Ramos (cell line): ENCODE data around the gene PITPNM2.
"Not testable (repeated sequence)": the region's sequence is repeated elsewhere in the genome, so short reads cannot be mapped to it uniquely, and the experiment has no call there.

Source experiments
- in situ Hi-C: fragments of 300-500 bp; cut with MboI; formaldehyde crosslinking; loops from one replicate; pipeline ENCODE4 v1.14.3; 2022; ENCODE audit warnings: low sequenced_read_pairs; ENCODE audit not compliant: unreplicated experiment

Gene PITPNM2

DNA sequence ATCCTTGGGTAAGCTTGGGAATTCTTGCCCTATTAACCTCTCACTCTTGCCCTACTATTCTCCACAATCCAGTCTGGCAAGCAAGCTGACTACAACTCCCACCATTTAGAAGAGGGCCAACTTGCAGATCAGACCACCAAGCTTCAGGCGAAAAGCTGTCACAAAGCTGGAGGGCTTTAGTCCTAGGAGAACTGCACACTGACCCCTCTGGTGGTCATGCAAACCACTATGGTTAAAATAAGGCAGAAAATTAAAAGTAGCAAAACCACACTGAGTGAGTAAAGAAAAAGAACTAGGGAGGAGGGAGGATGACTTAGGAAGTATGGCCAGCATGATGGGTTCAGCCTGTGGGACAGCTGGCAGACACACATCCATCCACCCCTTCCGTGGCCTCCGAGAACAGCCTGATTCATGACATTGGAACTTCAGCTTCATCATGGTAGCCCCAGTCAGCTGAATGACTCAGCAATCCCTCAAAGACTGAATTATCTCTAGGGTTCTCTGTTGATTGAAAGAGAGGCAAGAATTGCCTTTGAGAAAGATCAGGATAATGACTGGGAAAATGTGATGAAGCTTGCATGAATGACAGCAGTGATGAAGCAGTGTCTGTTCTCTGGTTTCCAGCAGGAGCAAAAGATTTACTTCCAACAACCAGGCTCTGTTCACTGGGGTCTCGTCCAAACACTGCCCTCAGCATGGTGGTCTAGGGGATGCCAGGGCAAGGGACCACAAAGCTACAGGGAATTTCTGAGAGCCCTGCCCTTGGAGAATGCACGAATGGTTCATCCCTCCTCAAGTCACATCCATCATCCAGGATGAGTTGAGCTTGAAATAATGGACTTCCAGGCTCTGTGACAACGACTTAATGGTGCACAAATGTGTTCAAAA, 24.4 kb downstream of the PITPNM2 start:
- in situ Hi-C loops, result loop anchor here (25.0 kb wide), 1 partner anchor 1114 kb away; the partner anchor contains the start of gene BCL7A

DNA sequence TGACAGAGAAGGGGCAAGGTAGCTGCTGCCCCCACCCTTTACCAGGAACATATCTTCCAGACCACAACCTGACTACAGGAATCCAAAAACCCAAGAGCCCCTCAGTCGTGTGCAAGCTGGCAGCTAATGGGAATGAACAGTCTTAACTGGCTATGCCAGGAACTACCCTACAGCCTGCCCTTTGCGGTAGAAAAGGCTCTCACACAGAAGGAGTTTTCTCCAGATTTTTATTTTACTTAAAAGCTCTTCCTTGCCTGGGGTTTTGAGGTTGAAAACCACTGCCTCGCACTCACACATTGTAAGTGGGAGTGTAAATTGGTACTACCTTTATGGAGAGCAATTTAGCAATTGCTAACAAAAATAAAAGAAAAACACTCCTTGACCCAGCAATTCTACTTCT, 28.3 kb downstream of the PITPNM2 start:
- in situ Hi-C loops, result no loop called here

DNA sequence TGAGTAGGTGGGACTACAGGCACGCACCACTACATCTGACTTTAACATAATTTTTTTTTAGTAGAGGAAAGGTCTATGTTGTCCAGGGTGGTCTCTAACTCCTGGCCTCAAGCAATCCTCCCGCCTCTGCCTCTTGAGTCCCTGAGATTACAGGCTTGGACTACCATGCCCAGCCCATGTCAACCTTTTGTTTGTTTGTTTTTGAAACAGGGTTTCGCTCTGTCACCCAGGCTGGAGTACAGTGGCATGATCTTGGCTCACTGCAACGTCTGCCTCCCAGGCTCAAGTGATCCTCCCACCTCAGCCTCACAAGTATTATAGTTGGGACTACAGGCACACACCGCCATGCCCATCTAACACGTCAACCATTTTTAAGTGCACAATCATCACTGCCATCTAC, 29.2 kb downstream of the PITPNM2 start:
- in situ Hi-C loops, result no loop called here

DNA sequence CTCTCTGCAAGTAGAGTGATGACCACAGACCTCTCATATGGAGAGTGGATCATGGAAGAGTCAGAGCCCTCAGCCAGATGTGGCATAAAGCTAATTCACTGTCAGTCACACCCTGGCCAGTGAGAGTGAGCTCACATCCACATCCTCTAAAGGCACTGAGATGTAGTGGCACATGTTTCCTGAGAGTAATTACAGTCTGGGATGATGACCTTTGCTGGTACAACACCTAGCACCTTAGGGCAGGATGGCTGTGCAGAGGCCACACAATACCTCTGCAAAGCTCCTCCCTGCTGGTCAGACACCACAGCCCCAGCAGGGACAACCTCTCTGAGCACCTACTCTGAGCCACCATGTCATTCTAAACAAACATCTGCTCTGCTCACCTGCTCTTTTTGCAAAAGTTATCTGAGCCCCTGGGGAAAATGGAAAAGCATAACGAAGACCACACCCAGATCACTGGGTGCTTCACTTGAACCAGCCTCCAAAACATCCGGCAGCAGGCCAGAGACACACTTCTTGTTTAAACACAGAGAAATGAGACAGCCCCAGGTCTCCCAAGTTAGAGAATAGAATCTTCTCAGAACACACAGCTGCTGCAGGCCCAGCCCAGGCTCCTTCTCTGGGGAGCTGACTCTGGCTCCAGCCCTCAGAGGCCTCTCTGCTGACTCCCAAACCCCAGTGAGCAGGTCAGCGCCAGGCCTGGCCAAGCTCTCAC, 30.3 kb downstream of the PITPNM2 start:
- in situ Hi-C loops, result no loop called here

DNA sequence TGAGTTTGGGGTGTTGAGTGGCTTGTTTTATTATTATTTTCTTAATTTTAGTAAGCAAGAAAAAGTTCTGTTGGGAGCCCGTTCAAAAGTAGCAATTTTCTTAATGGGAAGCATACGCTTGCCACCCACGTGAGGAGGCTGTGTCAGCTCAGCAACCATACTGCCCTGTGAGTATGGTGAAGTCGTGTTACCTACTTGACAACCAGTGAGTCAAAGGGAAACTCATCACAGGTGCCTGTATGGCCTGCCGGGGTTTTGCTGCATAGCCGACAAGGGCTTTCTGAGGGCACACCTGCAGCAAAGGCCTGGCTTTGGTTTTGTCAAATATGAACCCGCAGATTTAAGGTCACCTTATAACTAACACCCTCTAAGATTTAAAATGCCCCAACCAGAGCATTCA, 31.1 kb downstream of the PITPNM2 start:
- in situ Hi-C loops, result no loop called here

DNA sequence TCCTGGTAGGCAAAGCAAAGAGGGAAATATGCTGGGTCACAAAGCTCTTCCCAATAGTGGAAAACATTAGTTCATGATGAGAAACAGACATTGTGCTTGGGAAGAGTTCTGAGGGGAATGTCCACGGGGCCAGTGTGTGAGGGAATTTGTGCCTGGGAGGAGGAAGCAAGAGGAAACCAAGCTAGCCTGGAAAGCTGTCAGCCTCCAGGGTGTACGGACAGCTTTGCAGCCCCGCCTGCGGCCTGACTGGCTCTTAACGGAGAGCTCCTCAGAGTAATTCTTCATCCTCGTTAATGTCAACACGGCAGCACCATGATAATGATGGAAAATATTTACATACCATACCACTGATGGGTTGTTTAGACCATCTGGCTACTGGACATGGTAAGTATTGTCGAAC, 32.4 kb downstream of the PITPNM2 start:
- in situ Hi-C loops, result no loop called here

DNA sequence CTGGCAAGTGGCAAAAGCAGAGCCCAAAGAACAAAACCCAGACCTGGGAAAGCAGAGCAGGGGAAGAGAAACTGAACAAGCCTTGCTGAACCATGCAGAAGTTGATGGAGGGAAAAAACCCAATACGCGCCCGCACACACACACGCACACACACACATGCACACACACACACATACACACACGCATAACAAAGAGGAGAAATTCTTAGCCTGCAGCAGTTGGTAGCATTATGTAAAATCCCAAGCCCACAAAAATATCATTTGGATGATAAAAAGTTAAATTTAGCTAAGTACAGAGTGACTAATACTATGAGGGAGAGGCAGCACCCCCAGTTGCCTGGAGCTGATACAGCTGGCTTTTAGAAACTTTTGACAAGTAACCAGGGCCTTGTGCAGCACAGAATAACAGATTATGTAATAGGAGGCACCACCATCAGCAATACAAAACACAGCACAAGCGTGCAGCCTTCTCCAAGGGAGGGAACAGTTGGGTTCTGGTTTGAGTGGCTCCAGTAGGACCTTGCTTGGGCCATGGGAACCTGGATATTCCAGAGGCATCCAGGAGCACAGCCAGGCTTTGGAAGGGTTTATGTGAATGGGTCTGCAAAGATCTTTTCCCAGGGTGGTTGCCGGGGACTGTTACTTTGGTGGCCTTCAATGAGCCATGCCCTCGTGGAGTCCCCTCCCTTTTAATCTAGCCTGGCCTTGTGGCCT, 35.3 kb downstream of the PITPNM2 start:
- in situ Hi-C loops, result no loop called here

DNA sequence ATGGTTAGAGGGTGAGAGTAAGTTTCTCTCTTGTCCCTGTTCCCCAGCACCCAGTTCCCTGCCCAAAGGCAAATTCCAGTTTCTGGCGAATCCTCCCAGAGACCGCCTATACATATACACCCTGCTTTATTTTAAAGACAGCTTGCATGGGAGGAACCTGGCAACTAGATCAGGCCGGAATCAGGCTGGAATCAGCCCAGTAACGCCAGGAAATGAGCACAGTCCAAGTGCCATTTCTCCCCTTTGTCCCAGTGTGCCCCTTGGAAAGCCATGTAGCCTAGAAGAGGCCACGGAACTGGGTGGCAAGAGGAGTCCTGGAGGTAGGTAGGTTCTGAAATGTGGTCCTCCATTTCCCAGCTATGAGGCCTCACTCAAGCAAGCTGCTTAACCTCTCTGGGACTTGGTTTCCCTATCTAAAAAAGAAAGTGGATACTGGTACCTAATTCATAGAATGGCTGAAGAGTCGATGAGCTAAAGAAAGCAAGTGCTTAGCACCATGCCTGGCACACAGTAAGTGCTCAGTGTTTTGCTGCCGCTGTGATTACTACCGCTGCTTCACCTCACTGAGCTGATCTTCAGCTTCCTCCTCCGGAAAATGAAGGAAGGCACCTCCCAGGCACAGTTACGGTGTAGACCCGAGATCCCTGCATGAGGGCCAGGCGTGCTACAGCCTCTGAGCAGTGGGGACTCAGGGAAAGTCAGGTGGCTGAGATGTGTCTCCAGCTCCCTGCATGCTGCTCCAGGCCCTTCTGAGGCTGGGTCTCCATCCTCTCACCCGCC, 36.4 kb downstream of the PITPNM2 start:
- in situ Hi-C loops, result no loop called here

DNA sequence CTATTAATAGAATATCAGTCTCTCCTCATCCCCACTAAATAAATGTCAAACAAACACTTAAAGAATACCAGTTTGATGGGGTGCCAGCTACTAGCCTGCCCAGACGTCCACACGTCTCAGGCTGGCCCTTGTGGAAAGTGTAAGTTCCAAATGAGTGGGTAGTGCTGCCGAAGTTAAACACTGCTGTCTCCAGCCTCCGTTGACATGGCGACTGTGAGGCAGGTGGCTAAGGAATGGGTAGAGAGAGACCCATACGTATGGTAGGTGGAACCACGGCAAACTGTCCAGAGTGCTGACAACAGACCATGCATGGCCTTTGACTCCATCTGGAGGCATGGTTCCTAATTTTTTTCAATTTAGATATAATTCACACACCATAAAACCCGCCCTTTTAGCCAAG, 37.9 kb downstream of the PITPNM2 start:
- in situ Hi-C loops, result no loop called here

DNA sequence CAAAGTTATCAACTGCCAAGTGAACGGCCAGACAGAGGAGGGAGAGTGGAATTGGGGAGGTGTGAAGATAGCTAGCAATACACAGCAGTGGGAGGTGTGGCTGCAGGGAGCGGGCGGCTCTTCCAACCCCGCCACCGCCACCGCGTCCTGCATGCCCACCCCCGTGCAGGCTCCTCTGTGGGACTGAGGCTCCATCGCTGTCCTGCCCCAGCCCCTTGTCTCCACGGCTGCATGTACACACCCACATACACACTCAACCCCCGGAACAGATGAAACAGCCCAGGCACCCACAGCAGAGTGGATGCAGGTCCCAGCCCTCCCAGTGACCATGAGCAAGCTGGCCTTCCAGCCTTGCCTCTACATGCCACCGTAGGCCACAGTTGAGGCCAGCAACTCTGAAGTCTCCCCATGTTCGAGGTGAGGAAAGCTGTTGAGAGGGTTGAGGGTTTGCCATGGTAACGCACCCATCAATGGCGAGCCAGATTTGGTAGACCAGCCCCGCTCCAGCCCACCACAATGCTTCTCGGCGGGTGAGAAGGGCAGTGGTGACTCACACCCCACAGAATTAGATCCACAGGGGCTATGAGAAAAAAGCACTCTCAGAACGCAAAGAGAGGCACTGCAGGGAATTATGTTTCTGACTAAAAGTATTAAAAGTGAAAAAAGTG, 39.3 kb downstream of the PITPNM2 start:
- in situ Hi-C loops, result no loop called here

DNA sequence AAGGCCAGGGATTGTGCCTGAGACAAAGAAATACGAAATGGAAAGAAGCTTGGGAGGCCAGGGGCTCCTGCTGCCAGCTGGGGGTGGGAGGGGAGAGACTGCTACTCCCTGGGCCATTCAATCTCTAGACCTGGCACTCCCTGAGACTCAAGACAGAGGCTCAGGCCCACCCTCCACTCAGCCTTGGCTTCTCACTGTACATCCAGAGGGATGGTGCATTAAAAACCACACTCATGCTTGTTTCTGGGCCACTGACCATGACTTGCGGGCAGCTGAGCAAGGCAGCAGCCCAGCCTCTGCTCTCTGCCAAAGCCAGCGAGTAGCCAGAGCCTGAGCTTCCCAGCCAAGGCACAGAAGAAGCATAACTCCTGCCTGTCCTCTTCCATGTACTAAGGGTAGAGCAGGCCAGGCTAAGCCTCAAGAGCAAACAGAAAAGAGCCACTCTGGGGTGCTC, 41.5 kb downstream of the PITPNM2 start:
- in situ Hi-C loops, result no loop called here

DNA sequence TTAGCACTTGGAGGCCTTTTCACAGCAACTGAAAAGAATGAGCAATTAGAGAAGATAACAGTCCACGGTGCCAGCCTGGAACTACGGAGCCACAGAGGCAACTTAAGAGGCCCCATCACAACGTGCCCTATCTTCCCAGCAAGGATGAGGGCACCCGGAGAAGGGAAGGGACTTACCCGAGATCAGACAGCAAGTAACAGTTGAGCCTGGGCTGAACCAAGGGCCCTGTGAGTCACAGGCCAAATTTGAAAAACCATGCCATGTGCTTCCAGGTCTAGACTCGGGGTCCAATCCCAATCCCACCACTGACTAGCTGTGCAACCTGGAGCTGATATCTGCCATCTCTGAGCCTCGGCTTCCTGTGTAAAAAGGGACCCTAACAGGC, 42.2 kb downstream of the PITPNM2 start:
- in situ Hi-C loops, result no loop called here

DNA sequence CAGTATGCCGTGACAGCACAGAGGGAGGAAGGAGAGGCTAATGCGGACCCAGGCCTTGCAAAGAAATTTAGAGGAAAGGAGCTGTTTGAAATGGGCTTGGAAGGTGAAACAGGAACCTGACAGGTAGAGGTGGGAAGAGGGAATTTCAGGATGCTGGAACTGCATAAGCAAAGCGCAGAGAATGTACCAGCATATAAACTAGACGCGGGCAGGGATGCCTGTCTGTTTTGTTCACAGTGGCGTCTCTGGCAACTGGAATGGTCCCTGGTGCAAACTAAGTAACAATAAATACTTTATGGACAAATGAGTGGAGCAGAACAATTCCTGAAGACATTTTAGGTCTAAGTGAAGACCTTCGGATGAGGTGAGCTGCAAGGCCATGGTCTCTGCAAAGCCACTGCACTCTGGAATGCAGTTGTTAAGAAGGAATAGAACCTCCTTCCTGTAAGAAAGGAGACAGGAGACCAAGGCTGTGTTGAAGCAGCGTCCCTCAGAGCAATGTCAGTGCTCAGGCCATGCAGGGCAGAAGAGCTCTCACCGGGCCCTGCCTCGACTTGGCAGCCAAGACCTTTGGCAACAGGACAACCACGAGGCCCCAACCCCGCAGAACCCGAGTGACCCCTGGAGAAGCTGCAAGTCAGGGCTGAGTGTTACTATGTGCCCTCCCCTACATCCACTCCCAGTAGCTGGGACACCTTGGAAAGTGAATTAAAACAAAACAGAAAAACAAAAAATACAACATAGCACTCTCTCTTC, 42.8 kb downstream of the PITPNM2 start:
- in situ Hi-C loops, result no loop called here

DNA sequence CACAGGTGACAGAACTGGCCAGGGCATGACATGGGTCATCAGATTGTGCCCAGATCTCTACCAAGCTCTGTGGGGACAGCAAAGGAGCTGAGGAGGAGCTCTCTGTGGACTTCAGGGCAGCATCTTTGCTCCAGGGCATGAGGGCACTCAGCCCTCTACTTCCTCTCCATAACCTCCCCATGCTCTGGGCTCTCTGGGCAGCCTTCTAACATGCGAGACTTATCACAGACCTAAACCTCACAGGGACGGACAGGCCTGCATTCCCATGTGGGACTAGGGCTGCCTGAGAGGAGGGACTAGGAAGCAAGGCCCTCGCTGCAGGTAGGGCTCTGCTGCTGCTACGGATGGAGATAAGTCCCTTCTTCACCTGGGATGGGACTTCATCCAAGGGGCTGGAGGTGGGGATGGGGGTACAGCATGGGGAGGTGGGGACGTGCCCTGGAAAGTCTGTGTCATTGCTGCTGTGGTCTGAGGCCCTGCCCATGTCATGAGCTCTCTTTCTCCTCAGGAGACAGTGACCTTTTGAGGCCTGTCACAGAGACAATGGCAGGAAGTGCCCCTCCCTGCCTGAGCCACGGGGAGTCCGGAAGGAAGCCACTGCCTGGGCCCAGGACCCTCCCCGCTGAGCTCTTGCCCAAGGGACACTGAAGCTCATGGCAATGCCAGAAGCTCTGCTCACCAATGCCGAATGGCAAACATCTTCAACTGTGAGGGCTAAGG, 44.1 kb downstream of the PITPNM2 start:
- in situ Hi-C loops, result no loop called here

DNA sequence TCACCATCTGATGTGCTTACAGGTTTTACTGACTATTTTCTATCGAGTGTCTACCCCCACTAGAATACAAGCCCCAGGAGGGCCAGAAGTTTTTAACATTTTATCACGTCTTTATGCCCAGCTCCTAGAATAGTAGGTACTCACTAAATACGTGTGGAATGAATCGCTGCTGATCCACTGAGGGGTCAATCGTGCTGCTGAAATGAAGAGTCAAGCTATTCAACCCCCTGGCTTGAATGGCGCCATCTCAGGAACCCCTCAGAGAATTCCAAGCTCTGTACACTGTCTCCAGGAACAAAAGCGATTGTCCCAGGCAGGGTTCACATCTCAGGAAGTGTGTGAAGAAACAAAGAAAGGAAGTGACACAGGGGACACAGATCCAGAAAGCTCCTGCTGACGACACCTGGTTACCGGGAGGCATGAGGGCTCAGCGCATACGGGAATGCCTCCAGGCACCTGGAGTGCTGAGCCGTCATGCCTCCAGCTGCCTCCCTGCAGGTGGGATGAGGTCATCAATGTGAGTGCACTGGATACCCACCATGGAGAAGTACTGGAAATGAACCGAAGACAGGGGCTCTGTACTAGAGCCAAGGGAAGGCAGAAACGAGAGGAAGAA, 45.6 kb downstream of the PITPNM2 start:
- in situ Hi-C loops, result no loop called here

DNA sequence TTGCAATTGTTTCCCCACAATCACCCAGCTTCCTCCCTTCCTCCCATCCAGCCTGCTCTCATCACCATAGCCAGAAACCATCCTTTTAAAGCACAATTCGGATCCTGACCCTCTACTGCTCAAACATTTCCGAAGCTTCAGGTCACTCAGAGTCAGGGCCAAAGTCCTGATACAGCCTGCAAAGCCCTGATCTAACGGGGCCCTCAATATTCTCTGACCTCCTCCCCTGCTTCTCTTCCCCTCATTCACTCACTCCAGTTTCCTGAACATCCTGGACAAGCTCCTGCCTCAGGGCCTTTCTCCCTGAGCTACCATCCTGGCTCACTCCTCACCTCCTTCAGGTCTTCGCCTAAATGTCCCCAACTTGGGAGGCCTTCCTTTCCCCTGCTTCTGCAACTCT, 46.1 kb downstream of the PITPNM2 start:
- in situ Hi-C loops, result no loop called here

DNA sequence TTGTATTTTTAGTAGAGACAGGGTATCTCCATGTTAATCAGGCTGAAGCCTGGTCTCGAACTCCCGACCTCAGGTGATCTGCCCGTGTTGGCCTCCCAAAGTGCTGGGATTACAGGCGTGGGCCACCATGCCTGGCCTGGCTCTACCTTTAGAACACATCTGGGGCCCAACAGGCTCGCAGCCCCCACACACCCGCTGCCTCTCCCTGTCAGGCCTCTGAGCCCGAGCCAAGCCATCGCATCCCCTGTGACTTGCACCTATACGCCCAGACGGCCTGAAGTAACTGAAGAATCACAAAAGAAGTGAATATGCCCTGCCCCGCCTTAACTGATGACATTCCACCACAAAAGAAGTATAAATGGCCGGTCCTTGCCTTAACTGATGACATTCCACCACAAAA, 46.8 kb downstream of the PITPNM2 start:
- in situ Hi-C loops, result not testable (repeated sequence)
